Neutrophil (primary cell): ENCODE measurements around the gene TRIL.
A peak's percentile ranks its signal among the peaks of the same experiment; 100 is the strongest.

Experiments used
- H3K27ac ChIP-seq: fragments of 200-600 bp; sonication (generic); 2 replicates; pipeline ENCODE4 v1.5.1; 2016; ENCODE audit warnings: mild to moderate bottlenecking, moderate library complexity
- H3K27me3 ChIP-seq: fragments of 200-600 bp; sonication (generic); 2 replicates; pipeline ENCODE4 v1.6.0; 2016; ENCODE audit warnings: mild to moderate bottlenecking
- H3K36me3 ChIP-seq: fragments of 200-600 bp; sonication (generic); 2 replicates; pipeline ENCODE4 v1.5.1; 2017
- H3K4me1 ChIP-seq, 2 experiments: fragments of 200-600 bp in 1 of 2; sonication (generic) in 1 of 2; 1 replicate in 1 of 2; 2 replicates in 1 of 2; pipeline versions ENCODE4 v1.5.1 to v1.6.1; 2013 to 2016; ENCODE audit warnings: low read depth in 1 of 2, low read length in 1 of 2, mild to moderate bottlenecking in 1 of 2, moderate library complexity in 1 of 2; ENCODE audit not compliant: control insufficient read depth in 1 of 2, insufficient read depth in 1 of 2
- H3K4me3 ChIP-seq, 2 experiments: fragments of 200-600 bp in 1 of 2; sonication (generic) in 1 of 2; 1 replicate in 1 of 2; 2 replicates in 1 of 2; pipeline ENCODE4 v1.5.1; 2013 to 2016; ENCODE audit warnings: low read depth in 1 of 2, low read length in 1 of 2, mild to moderate bottlenecking in 1 of 2, moderate library complexity in 1 of 2
- H3K9me3 ChIP-seq: fragments of 200-600 bp; sonication (generic); 2 replicates; pipeline ENCODE4 v1.5.1; 2016
- TF ChIP-seq, protein P1 (sequence below): fragments of 200-600 bp; sonication (generic); IDR thresholded peaks from 2 replicates; pipeline ENCODE4 v1.5.1; 2016; ENCODE audit warnings: antibody characterized with exemption

TRIL gene

DNA sequence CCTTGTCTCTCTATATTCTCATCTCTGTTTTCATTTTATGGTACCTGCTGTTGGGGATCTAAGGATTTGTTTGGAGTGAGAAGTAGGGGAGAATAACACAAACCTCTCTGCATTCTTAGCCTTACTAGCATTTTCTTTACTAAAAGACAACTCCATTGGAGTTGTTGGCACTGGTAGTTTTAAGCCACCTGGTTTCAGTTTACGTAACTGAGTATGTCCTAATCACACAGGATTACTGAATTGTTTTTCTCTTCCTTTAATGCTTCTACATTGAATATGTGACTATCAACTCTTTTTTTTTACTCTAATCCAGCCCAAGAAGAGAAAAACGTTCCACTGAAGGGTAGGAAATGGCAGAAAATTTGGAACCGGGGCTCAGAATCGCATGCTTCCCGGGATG, 30.0 kb upstream of the TRIL start:
- H3K4me1 ChIP-seq = peaks cover 25 to 36% of the 10 kb centered on the region in 2 experiments
- no peaks in the 10 kb centered on the region for H3K36me3 ChIP-seq
- no peaks in the 10 kb centered on the region for H3K27me3 ChIP-seq
- TF ChIP-seq, protein P1, sequence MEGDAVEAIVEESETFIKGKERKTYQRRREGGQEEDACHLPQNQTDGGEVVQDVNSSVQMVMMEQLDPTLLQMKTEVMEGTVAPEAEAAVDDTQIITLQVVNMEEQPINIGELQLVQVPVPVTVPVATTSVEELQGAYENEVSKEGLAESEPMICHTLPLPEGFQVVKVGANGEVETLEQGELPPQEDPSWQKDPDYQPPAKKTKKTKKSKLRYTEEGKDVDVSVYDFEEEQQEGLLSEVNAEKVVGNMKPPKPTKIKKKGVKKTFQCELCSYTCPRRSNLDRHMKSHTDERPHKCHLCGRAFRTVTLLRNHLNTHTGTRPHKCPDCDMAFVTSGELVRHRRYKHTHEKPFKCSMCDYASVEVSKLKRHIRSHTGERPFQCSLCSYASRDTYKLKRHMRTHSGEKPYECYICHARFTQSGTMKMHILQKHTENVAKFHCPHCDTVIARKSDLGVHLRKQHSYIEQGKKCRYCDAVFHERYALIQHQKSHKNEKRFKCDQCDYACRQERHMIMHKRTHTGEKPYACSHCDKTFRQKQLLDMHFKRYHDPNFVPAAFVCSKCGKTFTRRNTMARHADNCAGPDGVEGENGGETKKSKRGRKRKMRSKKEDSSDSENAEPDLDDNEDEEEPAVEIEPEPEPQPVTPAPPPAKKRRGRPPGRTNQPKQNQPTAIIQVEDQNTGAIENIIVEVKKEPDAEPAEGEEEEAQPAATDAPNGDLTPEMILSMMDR = no peak
- H3K27ac ChIP-seq = no peak overlapping the region
- no peaks in the 10 kb centered on the region for H3K9me3 ChIP-seq
- H3K4me3 ChIP-seq = no peak overlapping the region

DNA sequence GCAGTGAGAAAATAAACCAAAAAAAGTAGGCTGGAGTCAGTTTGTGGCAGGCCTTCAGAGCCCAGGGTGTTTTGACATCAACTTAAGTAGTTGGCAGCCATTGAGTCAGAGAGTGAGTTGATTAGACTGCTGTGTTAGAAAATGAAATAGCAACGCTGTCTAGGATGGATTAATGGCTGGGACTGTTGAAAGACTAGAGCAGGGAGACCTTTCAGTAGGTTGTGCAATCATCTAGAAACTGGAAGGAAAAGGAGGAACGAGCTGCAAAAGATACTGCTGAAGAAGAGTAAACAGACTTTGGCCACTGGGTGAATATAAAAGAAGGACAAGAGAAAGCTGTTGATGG, 28.6 kb upstream of the TRIL start:
- peaks cover 25 to 36% of the 10 kb centered on the region in 2 experiments for H3K4me1 ChIP-seq
- H3K27ac ChIP-seq = peak overlapping the region; percentile 39
- TF ChIP-seq, protein P1 = no peak
- H3K9me3 ChIP-seq = no peaks in the 10 kb centered on the region
- H3K27me3 ChIP-seq = no peaks in the 10 kb centered on the region
- H3K36me3 ChIP-seq = no peaks in the 10 kb centered on the region
- H3K4me3 ChIP-seq = no peak overlapping the region

DNA sequence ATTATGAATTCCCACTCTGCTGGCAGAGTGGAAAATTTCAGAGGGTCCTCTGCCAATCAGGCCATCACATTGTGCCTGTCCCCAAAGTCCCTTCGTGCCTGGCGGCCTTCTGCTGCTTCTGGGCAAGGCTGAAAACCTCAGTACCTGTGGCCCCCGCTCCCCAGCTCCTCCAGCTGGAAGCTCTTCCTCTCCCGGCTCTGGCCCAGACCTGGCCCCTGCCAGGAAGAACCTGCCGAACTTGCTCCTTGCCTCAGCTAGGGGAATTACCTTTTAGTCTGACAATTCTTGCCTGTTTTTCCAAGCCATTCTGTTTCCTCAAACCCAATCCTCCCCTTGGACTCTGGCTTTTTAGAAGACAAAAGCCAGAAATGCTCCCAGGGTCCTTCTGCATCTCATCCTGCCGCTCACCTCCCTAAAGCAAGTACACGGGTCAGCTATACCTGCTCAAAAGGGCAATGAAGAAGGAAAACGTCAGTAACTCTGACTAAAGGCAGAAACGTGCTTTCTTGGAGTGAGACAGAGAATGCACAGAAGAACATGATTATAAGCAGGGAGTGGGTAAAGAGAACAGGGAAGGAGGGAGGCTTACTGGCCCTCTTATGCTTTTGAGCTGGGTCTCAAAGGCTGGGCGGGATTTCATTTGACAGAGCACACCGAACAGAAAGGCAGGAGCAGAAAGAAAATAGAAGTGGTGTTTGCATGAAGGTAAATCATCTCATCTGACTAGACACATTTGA, 28.1 kb upstream of the TRIL start:
- Histone ChIP-seq H3K27me3 (no peaks in the 10 kb centered on the region), H3K4me3 (no peak overlapping the region), H3K9me3 (no peaks in the 10 kb centered on the region), H3K27ac (no peak overlapping the region), H3K36me3 (no peaks in the 10 kb centered on the region), H3K4me1 (peaks cover 25 to 36% of the 10 kb centered on the region in 2 experiments)
- TF ChIP-seq, protein P1 = no peak

DNA sequence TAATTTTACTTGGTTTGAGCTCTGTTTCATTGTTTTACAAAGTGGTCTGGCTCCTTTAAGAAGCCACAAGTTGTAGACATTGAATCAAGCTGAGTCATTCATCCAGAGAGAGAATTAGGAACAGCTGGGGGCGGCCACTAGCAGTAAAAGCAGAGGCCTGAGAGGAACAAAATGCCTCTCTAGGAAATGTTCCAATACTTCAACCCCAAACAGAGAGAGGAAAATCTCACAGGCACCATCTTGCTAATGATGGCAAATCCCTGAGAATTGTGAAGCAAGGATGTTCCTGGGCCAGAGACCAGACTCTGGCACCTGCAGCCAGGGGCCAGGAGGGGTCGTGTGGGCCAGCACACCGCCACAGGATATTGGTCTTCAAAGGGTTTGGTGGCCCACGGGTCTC, 26.5 kb upstream of the TRIL start:
- no peaks in the 10 kb centered on the region for H3K36me3 ChIP-seq
- TF ChIP-seq, protein P1 = no peak
- H3K4me3 ChIP-seq = no peak overlapping the region
- H3K4me1 ChIP-seq = peaks cover 25 to 30% of the 10 kb centered on the region in 2 experiments
- no peaks in the 10 kb centered on the region for H3K27me3 ChIP-seq
- H3K9me3 ChIP-seq = no peaks in the 10 kb centered on the region
- no peak overlapping the region for H3K27ac ChIP-seq

DNA sequence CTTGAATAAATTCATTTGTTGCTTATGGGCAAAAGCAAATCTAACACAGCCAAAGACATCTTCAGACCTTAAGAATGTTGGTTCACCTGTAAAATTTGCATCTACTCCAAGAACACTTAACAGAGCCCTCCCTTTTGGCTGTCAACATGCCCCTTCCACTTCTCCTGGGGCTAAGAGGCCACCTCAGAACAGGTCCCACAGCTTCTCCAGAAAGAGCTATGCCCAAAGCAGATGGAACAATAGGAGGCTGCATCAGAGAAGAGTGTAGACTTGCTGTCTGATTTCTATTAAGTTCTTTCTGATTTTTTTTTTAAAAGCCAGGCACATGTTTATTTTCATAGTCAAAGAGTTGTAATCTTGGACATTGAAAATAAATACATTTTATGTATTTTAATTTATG, 26.1 kb upstream of the TRIL start:
- no peaks in the 10 kb centered on the region for H3K9me3 ChIP-seq
- no peak overlapping the region for H3K27ac ChIP-seq
- peaks cover 25 to 30% of the 10 kb centered on the region in 2 experiments for H3K4me1 ChIP-seq
- TF ChIP-seq, protein P1 = no peak
- no peaks in the 10 kb centered on the region for H3K36me3 ChIP-seq
- no peaks in the 10 kb centered on the region for H3K27me3 ChIP-seq
- H3K4me3 ChIP-seq = no peak overlapping the region
